CD4-positive, alpha-beta T cell treated with Interleukin-17A for 4 hours (primary cell): ENCODE measurements around the gene MBP.

Source experiments
- DNase-seq: peaks from one replicate; pipeline ENCODE4 v3.0.0-alpha.2; 2020; ENCODE audit warnings: mixed read lengths

MBP gene

DNA sequence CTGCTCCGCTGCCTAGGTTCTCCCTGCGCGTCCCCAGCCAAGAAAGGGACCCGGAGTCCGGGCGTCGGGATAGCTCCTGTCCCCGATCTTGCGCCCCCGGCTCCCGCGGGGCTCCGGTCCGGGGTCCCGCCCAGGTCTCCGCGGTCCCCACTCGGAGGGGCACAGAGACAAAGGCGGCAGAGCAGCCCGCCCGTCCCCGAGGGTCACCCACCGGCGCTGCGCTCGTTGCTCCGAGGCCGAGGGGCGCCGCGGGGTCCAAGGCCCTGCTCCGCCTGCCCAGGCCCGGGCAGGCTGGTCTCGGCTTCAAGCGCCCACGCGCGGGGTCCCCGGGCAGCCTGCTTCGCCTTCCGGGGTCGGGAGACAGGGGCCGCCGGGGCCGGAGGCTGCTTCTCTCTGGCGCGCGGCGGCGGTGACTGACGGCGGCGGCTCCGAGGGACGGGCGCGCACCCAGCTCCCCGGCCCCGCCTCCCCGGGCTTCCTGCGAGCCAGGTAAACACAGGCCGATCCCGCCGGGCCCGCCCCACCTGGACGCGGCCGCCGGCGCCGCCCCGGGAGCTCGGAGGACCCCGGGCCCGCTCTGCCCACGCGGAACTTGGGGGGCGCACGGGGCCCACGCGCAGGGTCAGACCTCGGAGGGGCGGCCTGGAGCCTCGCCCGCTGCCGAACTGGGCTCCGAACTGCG is at the start of gene MBP:
Gene MBP (minus strand): TSS at position 415 of the 682 bp plus-strand sequence. CDS start 27,522 bp downstream, outside the sequence.
- DNase-seq = peak; percentile 87

DNA sequence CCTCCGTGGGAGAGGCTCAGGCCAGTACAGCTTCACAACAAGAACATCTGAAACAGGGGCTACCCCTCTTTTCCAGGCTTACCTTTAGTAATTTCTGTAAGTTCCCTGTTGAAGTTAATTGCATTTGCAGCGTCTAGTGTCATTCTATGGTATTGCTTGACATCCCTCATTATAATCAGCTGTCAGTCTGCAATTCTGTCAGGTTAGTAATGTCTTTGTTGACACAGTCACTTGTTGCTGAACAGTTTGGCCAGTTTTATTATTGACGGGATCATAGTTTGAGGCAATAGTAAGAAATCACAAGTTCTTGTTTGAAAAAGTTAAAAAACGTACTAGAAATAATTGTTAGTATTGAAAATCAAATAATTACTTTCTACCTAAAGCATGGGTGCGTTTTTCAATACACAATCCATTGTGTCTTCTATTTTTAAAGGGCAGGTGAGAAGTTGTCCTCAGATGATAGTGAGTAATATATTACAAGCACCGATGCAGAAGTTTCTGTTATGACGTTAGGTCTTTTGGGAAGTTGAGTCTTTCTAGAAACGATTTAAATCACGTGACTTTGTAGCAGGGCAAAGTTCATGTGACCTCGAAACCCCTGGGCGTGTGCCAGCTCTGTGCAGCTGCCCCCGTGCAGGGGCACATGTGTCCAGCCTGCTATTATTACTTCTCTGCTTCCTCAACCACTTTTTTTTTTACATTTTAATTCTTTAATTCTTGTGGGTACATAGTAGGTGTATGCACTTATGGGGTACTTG is 49.5 kb upstream of the MBP start:
- DNase-seq = no peak

DNA sequence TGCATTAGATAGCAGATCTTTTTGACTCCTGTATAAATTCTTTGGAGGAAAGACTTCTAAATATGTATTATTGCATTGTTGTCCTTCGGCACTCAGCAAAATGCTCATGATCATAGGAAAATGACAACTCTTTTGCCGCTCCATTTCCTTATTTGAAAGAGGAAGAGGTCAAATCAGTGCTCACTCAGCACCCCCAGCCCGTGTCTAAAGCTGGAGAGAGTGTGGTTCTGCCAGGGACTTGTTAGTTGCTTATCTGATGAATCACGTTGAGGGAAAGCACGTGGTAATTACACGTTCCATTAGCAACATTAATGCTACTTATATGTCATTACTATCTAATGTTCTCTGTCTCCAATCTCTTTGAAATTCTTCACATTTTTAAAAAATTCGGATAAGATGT is 46.0 kb upstream of the MBP start:
- no peak for DNase-seq

DNA sequence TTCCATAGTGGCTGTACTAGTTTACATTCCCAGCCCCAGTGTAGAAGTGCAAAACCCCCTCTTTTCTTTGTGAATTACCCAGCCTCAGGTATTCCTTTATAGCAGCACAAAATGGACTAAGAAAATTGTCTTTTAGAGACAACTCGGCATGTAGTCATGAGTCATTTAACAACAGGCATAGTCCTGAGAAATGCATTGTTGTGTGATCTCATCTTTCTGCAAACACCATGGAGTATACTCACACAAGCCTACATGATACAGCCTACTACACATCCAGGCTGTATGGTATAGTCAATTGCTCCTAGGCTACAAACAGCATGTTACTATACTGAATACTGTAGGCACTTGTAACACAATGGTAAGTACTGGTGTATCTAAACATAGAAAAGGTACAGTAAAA is 44.4 kb upstream of the MBP start:
- DNase-seq = no peak

DNA sequence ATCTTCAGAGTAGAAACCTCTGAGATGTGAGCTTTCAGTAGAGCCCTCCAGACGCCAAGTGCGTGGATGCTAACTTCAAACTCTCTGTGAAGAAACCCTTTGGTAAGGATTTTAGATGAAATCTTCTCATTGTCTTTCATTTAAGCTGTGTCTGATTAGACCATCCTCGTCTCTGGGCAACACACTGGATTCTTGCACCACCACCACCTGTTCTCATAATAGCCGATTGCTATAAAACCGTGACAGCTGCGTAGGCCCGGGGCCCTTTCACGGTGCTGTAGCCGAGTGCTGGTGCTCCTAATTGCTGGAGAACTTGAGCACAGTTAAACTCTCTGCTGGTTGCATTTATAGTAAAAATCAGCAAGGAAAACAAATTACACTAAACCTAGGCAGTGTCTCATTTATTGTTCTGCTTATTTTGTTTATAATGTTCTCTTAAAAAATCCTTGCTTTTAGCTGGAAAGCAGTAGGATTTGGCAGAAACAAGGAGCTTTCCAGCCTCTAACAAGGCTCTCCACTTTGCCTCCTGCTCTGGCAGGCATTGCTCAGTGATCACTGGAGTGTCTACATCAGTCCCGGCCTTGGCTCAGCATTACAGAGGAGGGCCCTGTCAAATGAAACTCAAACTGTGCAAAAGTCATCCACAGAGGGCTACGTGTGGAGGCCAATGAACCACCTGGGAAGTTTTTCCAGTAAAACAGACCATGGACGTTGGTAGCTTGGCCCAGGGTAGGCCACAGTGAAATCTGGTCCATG is 40.9 kb upstream of the MBP start:
- DNase-seq = no peak

DNA sequence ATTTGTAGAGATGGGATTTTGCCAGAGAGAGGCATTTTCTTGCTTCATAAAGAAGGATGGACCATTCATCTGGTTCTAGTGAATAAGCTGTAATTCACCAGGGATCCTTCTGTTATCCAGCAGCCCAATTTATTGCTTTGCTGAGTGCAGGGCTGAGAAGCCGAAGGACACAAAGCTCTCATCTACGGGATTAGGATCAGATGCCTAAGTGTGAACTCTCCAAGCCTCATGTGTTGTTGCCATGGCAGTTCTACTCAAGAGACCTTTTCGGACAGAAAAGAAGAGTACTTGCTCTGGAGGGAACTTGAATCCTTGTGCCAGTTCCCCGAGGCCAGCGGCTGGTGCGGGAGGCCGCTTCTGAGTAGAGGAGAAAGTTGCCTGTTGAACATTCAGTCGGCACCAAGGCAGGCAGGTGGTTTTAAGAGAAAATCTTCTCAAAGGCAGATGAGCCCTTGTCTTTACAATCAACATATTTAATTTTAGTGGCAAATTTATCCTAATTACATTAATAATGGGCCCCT is 38.4 kb upstream of the MBP start:
- no peak for DNase-seq

DNA sequence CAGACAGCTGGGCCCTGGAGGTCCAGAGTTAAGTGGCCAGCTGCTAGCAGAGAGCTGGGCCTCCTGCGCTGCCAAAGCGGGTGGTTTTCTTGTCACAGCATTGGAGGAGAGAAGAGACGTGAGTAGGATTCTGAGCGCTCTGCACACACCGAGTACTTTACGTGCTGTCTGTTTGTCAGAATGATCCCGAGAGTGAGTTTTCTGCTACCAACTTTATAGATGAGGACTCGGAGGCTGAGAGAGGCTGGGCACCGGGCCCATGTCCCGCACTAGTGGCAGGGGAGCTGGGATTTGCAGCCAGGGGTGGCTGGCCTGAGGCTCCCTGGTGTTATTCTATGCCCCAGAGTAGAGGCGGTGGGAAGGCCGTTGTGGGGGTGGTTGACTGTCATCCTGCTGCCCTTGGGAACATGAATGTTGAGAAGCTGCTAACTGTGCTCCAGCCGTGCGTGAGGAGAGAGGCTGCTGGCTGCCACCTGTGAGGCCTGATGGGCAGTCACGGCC is 36.3 kb upstream of the MBP start:
- no peak for DNase-seq

DNA sequence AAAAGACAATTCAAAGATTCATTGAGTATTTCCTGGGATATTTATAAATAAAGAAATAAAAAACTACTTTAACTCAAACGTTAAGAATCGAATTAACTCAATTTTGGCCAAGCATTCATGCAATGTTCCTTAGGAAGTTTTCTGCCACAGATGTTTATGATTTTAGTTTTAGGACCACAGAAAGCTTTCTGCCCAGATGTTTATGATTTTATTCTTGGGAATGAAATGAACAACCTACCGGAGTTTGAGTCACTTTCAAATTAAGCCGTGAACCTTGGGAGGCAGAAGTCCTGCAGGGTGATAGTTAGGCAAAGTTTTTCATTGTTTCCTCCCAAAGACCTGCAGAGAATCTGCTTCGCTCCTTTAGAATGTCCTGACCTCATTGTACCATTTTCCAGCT is 34.7 kb upstream of the MBP start:
- no peak for DNase-seq

DNA sequence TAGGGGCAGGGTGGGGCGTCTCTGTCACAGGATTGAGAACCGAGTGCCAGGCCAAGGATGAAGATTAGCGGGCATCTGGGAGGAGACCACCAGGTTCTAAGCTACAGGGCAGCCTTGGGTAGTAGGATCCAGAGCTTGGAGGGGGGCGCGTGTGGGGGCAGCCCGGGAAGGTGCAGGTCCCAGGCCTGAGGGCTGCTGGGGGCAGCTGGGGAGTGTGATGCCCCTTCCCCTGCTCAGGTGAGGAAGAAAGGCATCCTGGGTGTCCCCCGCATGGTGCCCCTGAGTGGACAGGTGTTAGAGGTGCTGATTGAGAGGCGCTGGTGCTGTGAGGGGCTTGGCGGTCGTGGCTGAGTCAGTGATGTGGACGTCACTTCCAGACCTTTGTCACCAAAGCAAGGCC is 33.9 kb upstream of the MBP start:
- no peak for DNase-seq

DNA sequence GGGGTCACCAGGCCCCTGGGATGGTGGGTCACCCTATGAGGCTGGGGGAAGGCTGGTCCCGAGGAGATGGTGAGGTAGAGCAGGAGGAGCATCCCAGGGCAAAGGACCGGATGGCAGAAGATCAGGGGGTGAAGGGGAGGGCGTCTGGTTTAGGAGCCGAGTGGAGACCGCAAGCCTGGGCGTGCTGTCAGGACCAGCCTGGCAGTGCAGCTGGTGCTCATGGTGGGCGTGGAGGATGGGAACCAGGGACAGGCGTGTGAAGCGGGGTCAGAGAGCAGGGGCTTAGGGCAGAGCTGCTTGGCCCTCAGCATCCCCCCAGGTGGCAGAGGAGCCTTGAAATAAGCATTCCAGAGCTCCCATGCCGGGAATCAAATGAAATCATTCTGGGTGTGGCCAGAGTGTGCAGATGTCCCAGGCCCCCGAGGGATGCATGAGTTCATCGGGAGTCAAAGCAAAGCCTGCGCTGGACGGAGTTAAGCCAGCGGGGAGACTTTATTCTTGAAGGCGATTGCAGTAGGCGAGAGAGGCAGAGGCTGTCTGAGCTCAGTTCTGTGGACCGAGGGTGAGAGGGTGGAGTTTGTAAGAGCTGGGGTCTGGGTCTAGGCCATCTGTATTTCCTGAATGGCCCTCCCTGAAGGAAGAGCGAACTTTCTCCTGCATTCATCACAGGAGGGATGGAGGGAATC is 33.1 kb upstream of the MBP start:
- DNase-seq = no peak

DNA sequence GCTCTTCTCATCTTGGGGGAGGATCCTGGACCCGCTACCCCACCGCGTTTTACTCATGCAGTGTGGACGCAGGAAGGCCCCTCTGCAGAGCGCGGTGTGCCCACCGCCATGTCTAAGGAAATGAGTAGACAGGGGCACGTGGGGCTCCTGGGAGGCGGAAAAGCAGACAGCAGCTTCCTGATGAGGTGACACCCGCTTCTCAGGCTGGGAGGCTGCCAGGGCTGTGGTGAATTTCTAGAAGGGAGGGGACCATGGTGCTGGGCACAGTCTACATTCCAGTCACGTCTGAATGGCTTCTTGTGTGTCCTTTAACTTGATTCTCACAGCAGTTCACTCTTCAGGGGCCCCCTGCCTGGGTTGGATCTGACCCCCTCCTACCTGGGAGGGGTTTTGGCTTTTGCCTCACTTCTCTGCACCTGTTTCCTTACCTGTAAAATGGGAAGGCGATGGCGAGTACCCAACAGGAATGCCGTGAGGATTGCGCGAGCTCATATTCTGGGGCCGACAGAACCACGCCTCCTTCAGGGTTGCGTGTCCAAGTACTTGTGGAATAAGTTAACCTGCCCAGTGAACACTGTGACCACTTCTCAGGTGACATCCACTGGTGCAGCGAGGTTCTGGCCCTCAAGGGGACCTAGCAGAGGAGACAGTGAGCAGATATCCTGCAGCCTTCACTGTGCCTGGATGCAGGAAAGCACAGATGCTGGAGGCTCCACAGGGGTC is 32.3 kb upstream of the MBP start:
- no peak for DNase-seq

DNA sequence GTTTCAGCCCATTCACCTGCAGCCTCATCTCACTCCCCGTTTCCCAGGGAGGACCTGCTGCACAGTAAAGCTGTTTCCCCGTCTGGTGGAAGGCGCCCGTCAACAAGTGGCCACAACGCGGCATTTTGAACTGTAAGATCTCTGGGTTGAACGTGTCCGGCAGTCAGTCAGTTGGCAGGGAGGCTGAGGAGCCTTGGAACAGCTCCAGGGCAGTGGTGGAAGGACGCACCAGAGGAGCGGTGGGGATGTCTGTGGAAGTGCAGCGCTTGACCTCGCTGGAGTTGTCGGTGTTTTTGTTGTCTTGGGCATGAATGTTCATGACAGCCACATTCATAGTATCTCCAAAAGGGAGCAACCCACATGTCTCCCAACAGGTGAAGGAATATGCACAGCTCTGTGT is 31.4 kb upstream of the MBP start:
- no peak for DNase-seq

DNA sequence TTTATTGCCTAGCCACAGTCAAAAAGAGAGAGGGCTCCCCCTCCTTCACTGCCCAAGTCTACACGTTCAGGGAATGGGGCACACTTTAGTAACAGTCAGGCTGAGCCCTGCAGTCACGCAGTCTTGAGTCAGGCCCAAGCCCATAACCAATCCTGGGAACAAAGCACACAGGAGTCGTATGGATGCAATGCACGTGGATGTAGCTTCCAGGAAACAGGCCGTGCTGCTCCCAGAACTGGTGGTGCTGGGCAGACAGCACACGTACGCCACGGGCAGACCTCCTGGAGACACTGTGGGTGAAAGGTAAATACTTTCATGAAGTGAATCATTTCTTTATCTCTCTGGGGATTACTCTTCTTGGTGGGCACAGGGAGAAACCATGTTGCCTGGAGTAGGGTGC is 30.0 kb upstream of the MBP start:
- no peak for DNase-seq

DNA sequence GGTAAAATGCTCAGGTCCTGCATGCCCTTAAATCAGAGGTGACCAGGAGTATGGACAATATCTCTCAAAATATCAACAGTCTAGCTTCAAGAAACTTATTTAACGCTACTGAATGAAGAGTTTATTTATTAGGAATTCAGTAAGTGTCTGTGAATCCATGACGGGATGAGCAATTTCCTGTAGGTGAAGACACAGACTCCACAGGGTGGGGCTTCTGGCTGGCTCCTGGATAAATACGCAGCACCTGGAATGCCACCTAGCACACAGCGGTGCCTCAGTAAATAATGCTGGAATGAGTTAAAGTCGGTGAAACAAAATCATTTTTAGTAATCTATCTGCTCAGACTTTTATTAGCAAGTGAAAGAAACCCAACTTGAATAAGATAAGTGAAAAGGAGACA is 29.4 kb upstream of the MBP start:
- DNase-seq = no peak

DNA sequence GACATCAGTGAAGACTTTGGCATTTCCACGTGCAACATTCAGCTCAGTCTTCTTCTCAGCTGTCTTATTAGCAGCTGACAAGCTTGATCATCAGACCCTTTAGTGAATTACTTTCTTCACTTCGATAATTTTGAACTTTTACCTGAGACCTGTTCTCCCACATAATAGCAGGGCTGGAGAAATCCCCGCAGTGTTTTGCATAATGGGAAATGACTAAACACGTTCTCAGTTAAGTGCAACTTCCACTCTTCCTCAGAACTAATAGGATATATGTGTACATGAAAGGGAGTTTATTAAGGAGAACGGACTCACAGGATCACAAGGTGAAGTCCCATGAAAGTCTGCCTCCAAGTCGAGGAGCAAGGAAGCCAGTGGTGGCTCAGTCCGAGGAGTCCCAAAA is 28.8 kb upstream of the MBP start:
- DNase-seq = no peak

DNA sequence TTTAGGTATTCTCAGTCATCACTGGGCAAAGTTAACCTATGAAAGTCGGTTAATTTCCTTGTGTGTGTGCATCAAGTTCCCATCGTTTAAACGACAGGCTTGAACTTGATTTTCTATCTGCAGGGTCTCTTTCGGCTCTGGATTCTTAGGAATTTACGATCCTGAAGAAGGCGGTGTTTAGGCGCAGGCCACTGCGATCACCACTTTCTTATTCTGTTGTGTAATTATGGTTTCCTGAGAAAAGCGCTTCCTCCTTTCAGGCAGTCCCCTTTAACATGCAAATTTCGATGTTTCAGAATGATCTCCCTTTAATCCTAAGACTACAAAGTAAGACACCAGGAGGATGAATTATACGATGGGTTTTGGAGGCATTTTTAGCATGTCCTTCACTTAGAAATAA is 27.9 kb upstream of the MBP start:
- DNase-seq = no peak

DNA sequence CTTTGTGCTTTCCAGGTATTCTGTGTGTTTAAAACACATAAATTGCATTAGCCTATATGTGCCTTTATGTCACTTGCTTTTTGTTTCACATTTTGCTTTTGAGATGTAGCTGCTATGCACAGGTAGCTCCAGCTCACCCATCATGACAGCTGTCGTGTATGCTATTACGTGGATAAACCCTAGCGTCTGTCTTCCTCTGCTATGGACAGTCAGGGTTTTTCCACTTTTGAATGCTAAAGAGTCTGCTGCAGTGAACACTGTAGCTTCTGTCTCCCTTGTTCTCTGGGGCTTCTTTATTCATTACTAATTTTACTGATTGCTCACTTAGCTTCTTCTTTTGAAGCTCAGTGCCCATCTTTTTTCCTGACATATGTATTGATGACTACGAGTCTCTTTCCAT is 24.7 kb upstream of the MBP start:
- no peak for DNase-seq

DNA sequence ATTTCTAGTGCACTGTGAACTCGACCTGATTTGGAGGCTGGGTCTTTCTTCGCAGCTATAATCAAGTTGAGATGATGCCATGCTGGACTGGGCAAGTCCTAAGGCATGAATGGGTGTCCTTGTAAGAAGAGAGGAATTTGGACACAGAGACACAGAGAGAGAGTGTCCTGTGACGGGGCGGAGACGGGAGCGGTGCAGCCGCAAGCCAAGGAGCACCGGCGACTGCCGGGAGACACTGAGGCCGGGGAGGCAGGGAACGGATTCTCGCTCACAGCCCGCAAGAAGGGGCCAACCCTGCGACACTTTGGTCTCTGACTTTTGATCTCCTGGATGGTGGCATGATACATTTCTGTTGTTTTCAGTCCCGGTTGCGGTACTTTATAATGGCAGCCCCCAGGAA is 22.4 kb upstream of the MBP start:
- no peak for DNase-seq

DNA sequence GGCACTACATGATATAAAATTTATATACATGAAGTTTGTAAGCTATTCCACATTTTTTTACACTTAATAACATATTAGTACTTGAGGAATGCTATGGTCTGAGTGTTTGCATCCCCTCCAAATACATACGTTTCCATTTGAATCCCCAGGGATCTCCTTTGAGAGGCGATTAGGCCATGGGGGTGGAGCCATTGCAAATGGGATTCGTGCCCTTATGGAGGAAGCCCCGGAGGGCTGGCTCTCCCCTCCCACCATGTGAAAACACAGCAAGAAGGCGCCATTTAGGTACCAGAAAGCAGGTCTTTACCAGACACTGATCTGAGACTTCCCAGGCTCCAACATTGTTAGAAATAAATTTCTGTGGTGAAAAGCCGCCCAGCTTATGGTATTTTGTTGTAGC is 20.8 kb upstream of the MBP start:
- no peak for DNase-seq

DNA sequence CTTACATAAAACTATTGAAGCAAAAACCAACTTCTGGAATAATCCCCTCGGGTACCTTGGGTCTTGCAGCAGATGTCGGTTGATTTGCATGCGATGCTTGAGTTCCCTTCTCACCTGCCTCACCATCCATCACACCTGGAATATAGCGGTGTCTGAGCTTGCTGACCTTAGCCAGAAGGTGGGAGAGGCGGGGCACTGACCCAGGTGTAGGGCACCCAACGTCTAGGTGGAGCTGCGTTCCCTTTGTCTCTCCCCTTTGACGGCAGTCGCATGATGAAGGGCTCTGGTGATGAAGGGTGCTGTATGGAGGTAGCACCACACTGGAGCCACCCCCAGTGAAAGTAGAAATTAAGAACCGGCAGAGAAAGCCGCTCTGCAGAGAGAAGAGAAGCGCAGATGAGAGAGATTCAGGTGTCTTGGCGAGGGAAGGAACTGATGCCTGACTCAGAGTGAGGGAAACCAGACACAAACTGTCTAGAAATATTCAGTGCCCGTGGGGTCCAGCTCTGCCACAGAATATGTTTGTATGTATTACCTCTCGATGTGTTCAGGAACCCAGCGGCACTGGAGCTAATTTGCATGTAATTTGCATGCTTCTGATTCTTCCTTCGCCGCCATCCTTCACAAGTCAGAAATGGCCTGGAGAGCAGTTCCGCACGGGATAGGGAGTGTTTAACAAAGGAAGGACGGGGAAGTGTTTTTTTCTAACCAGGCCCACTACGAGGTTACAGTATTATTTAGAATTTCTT is 19.4 kb upstream of the MBP start:
- no peak for DNase-seq

DNA sequence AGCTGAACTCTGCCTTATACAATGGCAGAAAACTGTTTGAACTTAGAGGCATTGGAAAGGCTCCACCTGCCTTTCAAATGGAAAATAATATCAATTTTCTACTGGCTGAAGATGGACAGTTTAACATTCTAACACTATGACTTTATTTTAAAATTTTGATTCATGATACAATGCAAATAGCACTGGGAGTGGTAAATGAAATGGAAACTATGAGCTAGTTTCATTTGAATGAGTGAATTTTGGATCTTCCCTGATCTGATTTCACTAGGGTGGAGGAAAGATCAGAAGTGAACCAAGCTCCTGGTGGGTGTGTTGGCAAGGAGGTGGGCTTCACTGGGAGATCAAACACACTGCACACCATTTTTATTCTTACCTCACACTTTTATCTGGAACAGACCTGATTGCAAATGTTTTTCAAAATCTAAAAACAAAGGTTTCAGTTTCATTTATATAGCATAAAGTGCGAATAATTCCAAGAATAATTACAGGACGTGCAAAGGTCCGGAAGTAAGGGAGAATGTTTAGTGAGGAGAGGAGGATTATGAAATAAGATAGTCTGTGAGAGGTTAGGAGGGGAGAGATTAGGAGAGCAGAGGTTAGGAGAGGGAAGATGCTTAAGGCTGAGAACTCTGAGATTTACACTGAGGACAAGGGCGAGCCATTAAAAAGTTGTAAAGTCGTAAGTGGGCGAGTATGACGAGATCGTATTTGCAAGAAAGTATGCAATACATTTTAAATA is 18.6 kb upstream of the MBP start:
- DNase-seq = no peak
